SU-DHL-6 (cell line): ENCODE results near the gene ZCCHC12.

Experiments
- CTCF ChIP-seq: fragments of 200-600 bp; sonication (generic); IDR thresholded peaks from one replicate; pipeline ENCODE4 v1.5.1; 2017; ENCODE audit warnings: antibody characterized with exemption, mild to moderate bottlenecking, low read length, moderate library complexity; ENCODE audit not compliant: insufficient read depth, poor library complexity, severe bottlenecking
- EZH2phosphoT487 ChIP-seq: fragments of 200-600 bp; sonication (generic), shearing (Covaris generic); conservative IDR thresholded peaks from 2 replicates; pipeline ENCODE4 v1.6.1; 2018; ENCODE audit warnings: mild to moderate bottlenecking, antibody characterized with exemption, low read length, moderate library complexity, mixed read lengths

GRCh38 chrX:118802857-118803256 lies 20.8 kb upstream of the ZCCHC12 start:
- no peak for TF ChIP-seq CTCF
- TF ChIP-seq EZH2phosphoT487: no peak
